ENCODE measurements around the gene ZNF638.

ZNF638 gene

GRCh38 chr2:71333619-71334018 lies 2.0 kb downstream of the ZNF638 start:
- no peak for DNase-seq

- DNase-seq = no peak
Observed at GRCh38 chr2:71336384-71336783, 4.8 kb downstream of the ZNF638 start.

- DNase-seq = no peak
Observed at GRCh38 chr2:71336802-71337201, 5.2 kb downstream of the ZNF638 start.

- DNase-seq = no peak
Observed at GRCh38 chr2:71337776-71338175, 6.2 kb downstream of the ZNF638 start.

GRCh38 chr2:71339685-71340084 lies 8.1 kb downstream of the ZNF638 start:
- DNase-seq = no peak

GRCh38 chr2:71340176-71340575 lies 8.6 kb downstream of the ZNF638 start:
- DNase-seq = no peak

- DNase-seq = no peak
Observed at GRCh38 chr2:71341645-71342044, 10.1 kb downstream of the ZNF638 start.

- DNase-seq = no peak
Observed at GRCh38 chr2:71346065-71346464, 14.5 kb downstream of the ZNF638 start.

- no peak for DNase-seq
Observed at GRCh38 chr2:71347517-71347916, 15.9 kb downstream of the ZNF638 start.

GRCh38 chr2:71348302-71348701 lies 16.7 kb downstream of the ZNF638 start:
- no peak for DNase-seq

- DNase-seq = no peak
Observed at GRCh38 chr2:71353248-71353647, 21.7 kb downstream of the ZNF638 start.

- no peak for DNase-seq
Observed at GRCh38 chr2:71358931-71359671, 27.5 kb downstream of the ZNF638 start.

- no peak for DNase-seq
Observed at GRCh38 chr2:71360434-71360975, 28.9 kb downstream of the ZNF638 start.

GRCh38 chr2:71361631-71362030 lies 30.0 kb downstream of the ZNF638 start:
- no peak for DNase-seq

GRCh38 chr2:71362447-71362846 lies 30.9 kb downstream of the ZNF638 start:
- no peak for DNase-seq

- no peak for DNase-seq
Observed at GRCh38 chr2:71370015-71370414, 38.4 kb downstream of the ZNF638 start.

- DNase-seq = no peak
Observed at GRCh38 chr2:71372042-71372441, 40.5 kb downstream of the ZNF638 start.

- DNase-seq = no peak
Observed at GRCh38 chr2:71379086-71379485, 47.5 kb downstream of the ZNF638 start.

- no peak for DNase-seq
Observed at GRCh38 chr2:71380665-71381064, 49.1 kb downstream of the ZNF638 start.

GRCh38 chr2:71385012-71385411 lies 53.4 kb downstream of the ZNF638 start:
- DNase-seq = no peak

- no peak for DNase-seq
Observed at GRCh38 chr2:71388214-71388613, 56.6 kb downstream of the ZNF638 start.

- DNase-seq = no peak
Observed at GRCh38 chr2:71389384-71390072, 57.9 kb downstream of the ZNF638 start.

- no peak for DNase-seq
Observed at GRCh38 chr2:71393216-71393615, 61.6 kb downstream of the ZNF638 start.

GRCh38 chr2:71395471-71395870 lies 63.9 kb downstream of the ZNF638 start:
- DNase-seq = no peak
